Epithelial cell of esophagus (primary cell): ENCODE data around the gene SNRNP25.

Experiments
- DNase-seq: peaks from one replicate; pipeline ENCODE4 v3.0.0; 2010; ENCODE audit warnings: low read depth
- H3K4me3 ChIP-seq: 2 replicates; pipeline ENCODE4 v1.5.1; 2011; ENCODE audit warnings: mild to moderate bottlenecking, low read length, control low read depth
- TF ChIP-seq, protein P1 (sequence below): IDR thresholded peaks from 2 replicates; pipeline ENCODE4 v1.5.1; 2011; ENCODE audit warnings: low read depth, mild to moderate bottlenecking, low read length, control low read depth, inconsistent platforms; ENCODE audit not compliant: insufficient read depth; ENCODE audit errors: missing control alignments

The SNRNP25 gene

DNA sequence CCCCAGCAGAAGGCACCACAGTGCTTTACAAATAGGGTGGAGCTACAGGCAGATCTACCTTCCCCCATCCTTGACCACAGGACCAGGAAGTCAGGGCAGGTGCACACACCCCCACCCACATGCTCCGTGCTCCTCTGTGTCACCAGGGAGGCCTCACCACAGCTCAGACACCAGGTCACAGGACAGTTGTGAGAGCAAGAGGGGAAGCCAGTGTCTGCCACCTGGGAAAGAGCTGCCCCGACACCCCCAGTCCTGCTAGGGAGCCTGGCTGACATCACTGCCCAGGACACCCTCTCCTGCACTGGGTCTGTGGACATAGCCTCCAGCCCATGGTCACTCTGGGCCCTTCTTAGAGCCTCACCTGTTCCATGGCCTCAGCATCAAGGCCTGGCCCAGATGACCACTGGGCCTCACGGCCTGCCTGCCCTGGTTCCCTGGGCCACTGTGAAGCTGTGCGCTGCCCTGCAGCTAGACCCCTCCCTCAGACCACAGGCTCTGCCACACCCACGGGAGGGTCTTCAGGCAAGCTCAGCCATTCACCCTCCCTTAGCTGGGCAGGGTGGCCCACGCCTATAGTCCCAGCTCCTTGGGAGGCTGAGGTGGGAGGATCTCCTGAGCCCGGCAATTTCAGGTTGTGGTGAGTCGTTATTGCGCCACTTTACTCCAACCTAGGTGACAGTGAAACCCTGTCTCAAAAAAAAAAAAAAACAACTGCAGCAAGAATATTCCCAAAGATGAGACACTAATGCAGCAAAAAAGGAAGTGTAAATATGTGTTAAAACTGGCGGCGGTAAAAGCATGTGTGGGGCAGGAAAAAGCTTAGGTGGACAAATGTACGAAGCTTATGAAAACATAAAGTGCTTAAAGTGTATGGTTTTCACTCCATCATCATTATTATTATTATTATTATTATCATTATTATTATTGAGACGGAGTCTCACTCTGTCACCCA lies 14.4 kb upstream of the SNRNP25 start:
- no peak overlapping the region for H3K4me3 ChIP-seq
- TF ChIP-seq, protein P1, sequence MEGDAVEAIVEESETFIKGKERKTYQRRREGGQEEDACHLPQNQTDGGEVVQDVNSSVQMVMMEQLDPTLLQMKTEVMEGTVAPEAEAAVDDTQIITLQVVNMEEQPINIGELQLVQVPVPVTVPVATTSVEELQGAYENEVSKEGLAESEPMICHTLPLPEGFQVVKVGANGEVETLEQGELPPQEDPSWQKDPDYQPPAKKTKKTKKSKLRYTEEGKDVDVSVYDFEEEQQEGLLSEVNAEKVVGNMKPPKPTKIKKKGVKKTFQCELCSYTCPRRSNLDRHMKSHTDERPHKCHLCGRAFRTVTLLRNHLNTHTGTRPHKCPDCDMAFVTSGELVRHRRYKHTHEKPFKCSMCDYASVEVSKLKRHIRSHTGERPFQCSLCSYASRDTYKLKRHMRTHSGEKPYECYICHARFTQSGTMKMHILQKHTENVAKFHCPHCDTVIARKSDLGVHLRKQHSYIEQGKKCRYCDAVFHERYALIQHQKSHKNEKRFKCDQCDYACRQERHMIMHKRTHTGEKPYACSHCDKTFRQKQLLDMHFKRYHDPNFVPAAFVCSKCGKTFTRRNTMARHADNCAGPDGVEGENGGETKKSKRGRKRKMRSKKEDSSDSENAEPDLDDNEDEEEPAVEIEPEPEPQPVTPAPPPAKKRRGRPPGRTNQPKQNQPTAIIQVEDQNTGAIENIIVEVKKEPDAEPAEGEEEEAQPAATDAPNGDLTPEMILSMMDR = no peak
- peak; percentile 67 for DNase-seq

DNA sequence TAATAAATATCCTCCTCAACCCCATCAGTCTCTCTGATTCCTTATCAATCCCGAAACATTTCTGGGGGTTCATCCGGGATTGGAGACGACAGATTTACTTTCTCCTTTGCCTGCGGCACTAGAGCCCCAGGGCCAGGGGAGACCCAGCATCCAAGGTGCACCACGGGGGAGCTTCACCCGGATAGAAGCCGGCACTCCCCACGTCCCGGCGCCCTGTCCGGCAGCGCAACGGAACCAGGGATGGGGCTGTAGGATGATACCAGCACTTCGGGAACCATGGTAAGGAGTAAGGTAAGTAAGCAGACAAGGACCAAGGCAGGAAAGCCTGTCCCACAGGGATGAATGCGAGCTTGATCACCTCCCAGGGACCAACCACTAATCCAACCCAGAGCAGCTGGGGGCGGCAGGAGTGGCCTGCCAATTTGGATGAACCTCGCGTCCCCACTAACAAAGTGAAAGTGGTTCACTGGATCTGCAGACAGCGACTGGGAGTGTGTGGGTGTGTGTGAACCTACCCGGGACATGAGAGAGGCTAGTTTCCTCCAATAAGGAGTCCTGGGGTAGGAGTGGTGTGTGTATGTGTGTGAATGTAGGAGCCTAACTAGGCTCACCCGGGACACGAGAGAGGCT lies 12.1 kb upstream of the SNRNP25 start:
- DNase-seq = no peak
- TF ChIP-seq, protein P1 = no peak
- no peak overlapping the region for H3K4me3 ChIP-seq

DNA sequence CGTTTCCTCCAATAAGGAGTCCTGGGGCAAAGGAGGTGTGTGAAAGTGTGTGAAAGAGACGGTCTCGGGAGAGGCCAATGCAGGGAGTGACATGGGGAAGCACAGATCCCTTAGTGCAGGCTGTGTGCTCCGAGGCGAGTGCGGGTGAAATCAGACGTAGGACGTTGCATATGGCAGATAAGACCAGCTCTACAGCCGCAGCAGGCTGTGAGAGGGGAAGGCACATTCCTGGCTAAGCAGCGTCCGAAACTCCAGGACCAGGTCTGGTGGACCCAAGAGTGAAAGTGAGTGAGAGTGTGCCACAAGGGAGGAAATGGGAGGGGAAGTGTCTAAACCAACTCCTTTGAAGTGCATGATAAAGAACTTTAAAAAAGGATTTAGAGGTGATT lies 11.6 kb upstream of the SNRNP25 start:
- DNase-seq = no peak
- no peak overlapping the region for H3K4me3 ChIP-seq
- TF ChIP-seq, protein P1 = no peak

DNA sequence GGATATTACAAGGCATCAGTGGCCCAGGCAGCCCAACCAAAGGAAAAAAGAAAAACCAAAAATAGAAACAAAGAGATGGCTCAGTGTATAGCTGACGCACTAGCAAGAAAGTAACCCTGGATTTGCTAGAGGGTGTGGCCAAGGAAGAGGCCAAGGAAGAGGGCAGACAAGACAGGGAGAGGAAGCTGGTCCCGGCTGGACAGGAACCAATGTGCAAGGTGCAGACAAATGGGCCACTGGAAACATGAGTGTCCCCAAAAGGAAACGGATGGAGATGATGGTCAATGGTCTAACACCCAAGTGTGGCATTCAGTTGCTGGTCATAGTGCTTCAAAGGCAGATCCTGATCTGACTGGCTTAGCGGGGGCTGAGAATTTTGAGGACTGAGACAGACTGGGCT lies 10.9 kb upstream of the SNRNP25 start:
- no peak for DNase-seq
- no peak overlapping the region for H3K4me3 ChIP-seq
- TF ChIP-seq, protein P1 = no peak

DNA sequence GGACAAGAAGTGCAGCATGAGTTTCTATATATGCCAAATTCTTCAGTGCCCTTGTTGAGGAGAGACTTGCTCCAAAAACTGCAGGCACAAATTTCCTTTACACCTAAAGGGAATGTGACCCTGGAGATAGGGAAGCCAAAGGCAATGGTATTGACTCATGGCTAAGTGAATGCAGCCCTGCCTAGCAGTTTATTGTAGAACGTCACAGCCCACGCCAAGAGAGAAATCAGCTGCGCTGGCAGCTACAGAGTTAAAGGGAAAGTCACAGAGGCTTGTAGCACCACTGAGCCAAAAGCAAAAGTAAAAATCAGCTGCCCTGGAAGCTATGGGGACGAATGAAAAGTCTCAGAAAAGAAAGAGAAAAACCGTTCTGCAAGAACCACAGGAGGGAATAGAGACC lies 10.3 kb upstream of the SNRNP25 start:
- TF ChIP-seq, protein P1 = no peak
- DNase-seq = no peak
- no peak overlapping the region for H3K4me3 ChIP-seq

DNA sequence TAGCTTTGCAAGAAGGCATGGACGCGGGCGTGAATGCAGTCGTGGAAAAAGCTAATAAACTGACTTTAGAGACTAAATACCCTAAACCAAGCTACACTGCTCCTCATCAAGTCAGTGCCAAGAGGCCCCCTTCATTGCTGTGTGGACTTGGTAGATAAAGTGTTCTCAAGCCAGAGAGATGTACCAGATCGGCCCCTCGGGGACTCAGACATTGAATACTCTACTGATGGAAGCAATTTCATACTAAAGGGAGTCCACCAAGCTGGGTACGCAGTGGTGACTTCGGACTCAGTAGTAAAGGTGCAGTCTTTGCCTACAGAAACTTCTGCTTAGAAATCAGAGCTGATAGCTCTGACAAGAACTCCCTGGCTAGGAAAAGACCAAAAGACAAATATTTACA lies 9.0 kb upstream of the SNRNP25 start:
- no peak overlapping the region for H3K4me3 ChIP-seq
- TF ChIP-seq, protein P1 = no peak
- DNase-seq = no peak
